HG03196 (cell line): Measurements from ENCODE around the gene LZTS3.
"Not testable (repeated sequence)": the region's sequence is repeated elsewhere in the genome, so short reads cannot be mapped to it uniquely, and the experiment has no call there.

ENCODE experiments used
- ATAC-seq: cut with Tn5 transposase; IDR thresholded peaks from one replicate; pipeline ENCODE4 v1.9.1; 2021; ENCODE audit not compliant: unreplicated experiment

The LZTS3 gene

GRCh38 chr20:3168079-3168828 lies 5.1 kb downstream of the LZTS3 start:
- ATAC-seq = no peak

GRCh38 chr20:3167738-3168078 lies 5.6 kb downstream of the LZTS3 start:
- ATAC-seq = no peak

DNA sequence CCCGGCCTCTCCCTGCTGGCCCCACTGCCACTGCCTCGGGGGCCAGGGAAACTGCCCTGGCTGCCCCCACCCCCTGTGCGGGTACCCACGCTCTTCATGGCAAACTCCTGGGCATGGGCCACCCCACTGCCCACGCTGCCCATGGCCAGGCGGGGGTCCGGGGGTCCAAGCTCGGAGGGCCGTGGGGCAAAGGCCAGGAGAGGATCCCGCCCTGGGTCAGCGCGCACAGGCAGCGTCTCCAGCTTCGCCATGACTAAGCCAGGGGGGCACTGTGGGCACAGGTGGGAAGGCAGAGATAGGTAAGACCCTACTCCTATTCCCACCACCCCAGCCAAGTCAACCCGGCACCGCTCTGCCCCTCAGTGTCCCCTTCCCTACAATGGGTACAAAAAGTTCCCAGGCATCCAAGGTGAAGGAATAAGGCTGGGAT lies 6.4 kb downstream of the LZTS3 start:
- ATAC-seq = no peak

- ATAC-seq = no peak
These were observed 6.9 kb downstream of the LZTS3 start for GRCh38 chr20:3166338-3166912.

DNA sequence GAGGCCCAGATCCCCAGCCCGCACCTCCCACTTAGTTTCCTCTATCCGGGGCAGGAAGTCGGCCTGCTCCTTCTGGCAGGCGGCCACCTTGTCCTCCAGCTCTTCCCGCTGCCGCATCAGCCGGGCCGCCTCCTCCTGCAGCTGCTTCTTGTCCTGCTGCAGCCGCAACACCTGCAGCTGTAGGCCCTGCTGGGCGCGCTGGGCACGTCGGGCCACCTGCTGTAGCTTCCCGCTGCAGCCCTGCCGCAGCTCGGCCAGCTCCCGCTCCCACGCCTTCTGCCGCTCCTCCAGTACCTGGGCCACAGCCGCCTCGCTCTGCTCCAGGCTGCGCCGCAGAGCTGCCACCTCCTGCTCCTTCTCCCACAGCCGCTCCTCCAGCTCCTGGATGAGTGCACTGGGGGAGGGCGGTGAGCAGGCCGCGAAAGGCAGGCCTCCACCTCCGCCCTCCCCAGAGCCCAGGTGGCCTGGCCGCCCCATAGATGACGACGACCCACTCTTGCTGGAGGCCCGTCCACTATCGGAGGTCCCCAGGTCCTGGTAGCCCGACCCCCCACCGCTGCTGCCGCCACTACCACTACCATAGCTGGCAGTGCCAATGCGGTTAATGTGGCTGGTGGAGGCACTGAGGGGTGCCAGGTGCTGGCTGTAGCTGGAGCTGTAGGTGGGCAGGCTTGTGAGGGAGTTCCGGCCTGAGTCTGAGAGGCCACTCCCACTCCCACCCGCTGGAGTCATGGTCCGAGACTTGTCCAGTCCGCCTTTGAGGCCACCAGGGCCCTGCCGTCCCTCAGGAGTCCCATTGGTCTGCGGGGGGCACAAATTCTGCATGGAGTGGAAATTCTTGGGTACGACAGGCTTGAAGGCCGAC lies 7.6 kb downstream of the LZTS3 start:
- no peak for ATAC-seq

DNA sequence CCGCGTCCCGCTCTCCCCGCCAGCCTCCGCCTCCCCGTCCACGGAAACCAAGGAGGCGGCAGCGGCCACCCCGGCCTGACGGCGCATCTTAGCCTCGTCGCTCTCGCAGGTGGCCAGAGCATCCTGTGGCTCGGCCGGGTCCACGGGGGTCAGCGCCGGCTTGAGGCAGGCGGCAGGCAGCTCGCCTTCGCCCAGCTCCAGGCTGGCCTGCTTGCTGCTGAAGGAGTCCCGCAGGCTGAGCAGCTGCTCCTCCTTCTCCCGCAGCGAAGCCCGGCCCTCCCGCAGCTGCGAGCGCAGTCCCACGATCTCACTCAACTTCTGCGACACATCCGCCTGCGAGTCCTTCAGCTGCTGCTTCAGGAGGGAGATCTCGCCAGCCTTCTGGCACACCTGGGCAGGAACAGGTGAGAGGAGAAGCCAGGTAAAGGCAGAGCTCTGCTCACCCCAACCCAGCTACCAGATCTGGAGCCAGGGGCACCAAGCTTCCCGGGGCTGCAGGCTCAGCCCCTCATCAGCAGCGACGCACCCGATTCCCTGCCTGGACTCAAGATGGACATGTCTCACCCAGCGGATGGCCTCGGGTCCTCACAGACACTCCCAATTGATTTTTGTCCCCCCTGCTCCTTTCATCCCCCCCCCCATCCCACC lies 8.5 kb downstream of the LZTS3 start:
- ATAC-seq = no peak

GRCh38 chr20:3164043-3164762 lies 9.1 kb downstream of the LZTS3 start:
- no peak for ATAC-seq

GRCh38 chr20:3163099-3164042 lies 10.0 kb downstream of the LZTS3 start:
- no peak for ATAC-seq

GRCh38 chr20:3162080-3162611 lies 11.2 kb downstream of the LZTS3 start:
- ATAC-seq = no peak

GRCh38 chr20:3161316-3162079 lies 11.9 kb downstream of the LZTS3 start:
- no peak for ATAC-seq

DNA sequence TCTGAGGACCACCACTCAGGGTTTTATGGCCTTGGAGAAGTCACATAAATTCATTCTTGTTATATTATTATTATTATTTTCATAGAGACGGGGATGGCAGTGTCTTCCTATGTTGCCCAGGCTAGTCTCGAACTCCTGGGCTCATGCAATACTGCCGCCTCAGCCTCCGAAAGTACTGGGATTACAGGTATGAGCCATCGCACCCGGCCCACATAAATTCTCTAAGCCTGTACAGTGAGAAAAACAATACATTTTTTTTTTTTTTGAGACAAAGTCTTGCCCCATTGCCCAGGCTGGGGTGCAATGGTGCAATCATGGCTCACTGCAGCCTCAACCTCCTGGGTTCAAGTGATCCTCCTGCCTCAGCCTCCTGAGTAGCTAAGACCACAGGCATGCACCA lies 12.9 kb downstream of the LZTS3 start:
- no peak for ATAC-seq

- peak; percentile 3 for ATAC-seq
These were observed 14.3 kb downstream of the LZTS3 start for GRCh38 chr20:3158968-3159431.

DNA sequence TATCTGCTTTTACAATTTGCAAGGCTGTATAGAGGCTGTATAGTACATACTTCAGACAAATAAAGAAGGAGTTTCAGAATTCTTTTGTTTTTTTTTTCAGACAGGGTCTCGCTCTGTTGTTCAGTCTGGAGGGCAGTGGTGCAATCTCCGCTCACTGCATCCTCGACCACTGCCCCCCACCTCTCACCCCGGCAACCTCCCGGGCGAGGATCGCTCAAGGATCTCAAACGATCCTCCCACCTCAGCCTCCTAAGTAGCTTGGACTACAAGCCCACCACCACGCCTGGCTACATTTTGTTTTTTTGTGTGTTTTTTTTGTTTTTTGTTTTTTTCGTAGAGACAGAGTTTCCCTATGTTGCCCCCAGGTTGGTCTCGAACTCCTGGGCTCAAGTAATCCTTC lies 15.5 kb downstream of the LZTS3 start:
- no peak for ATAC-seq

- ATAC-seq = peak; percentile 57
These were observed 16.3 kb downstream of the LZTS3 start for GRCh38 chr20:3156811-3157619.

DNA sequence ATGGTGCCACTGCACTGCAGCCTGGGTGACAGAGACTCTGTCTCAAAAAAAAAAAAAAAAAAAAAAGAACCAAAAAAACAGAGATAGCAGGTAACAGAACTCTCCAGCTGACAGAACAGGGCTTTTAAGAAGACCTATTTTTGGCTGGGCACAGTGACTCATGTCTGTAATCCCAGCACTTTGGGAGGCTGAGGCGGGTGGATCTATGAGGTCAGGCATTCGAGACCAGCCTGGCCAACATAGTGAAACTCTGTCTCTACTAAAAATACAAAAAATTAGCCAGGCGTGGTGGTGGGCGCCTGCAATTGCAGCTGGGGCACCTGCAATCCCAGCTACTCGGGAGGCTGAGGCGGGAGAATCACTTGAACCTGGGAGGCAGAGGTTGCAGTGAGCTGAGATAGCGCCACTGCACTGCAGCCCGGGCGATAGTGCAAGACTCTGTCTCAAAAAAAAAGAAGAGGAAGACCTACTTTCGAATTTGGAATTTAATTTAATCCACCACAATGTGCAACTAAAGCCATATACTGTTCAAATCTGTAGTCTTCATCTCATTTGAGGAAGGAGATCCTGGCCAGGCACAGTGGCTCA lies 21.2 kb downstream of the LZTS3 start:
- ATAC-seq = not testable (repeated sequence)

- ATAC-seq = no peak
These were observed 22.4 kb downstream of the LZTS3 start for GRCh38 chr20:3150908-3151307.

- ATAC-seq = no peak
These were observed 26.5 kb downstream of the LZTS3 start for GRCh38 chr20:3146732-3147341.
